T-helper 2 cell (primary cell): ENCODE data around the gene CCL17.
"Not testable (repeated sequence)": the region's sequence is repeated elsewhere in the genome, so short reads cannot be mapped to it uniquely, and the experiment has no call there.

Source experiments
- DNase-seq, 5 experiments: peaks; one replicate each; pipeline versions ENCODE4 v3.0.0 to v3.0.0-alpha.2; 2012 to 2022

CCL17 gene

GRCh38 chr16:57379579-57379978 is 25.0 kb upstream of the CCL17 start:
- no peak for DNase-seq

- no peak for DNase-seq
Measured at GRCh38 chr16:57380671-57381462, 23.7 kb upstream of the CCL17 start.

GRCh38 chr16:57381791-57382534 is 22.6 kb upstream of the CCL17 start:
- no peak for DNase-seq

- DNase-seq: no peak
Measured at GRCh38 chr16:57382535-57383275, 21.9 kb upstream of the CCL17 start.

- DNase-seq: no peak
Measured at GRCh38 chr16:57383276-57384247, 21.0 kb upstream of the CCL17 start.

GRCh38 chr16:57384248-57385070 is 20.1 kb upstream of the CCL17 start:
- no peak for DNase-seq

- no peak for DNase-seq
Measured at GRCh38 chr16:57385083-57385482, 19.5 kb upstream of the CCL17 start.

- no peak for DNase-seq
Measured at GRCh38 chr16:57386381-57386951, 18.1 kb upstream of the CCL17 start.

GRCh38 chr16:57387598-57388354 is 16.8 kb upstream of the CCL17 start:
- no peak for DNase-seq

GRCh38 chr16:57388359-57389086 is 16.0 kb upstream of the CCL17 start:
- DNase-seq: no peak

- no peak for DNase-seq
Measured at GRCh38 chr16:57389087-57389468, 15.5 kb upstream of the CCL17 start.

GRCh38 chr16:57390636-57391295 is 13.8 kb upstream of the CCL17 start:
- DNase-seq: no peak

GRCh38 chr16:57391300-57391699 is 13.3 kb upstream of the CCL17 start:
- DNase-seq: no peak

GRCh38 chr16:57391708-57392107 is 12.9 kb upstream of the CCL17 start:
- DNase-seq: no peak

GRCh38 chr16:57392694-57393093 is 11.9 kb upstream of the CCL17 start:
- no peak for DNase-seq

- no peak for DNase-seq
Measured at GRCh38 chr16:57394444-57394843, 10.1 kb upstream of the CCL17 start.

- no peak for DNase-seq
Measured at GRCh38 chr16:57395026-57395425, 9.5 kb upstream of the CCL17 start.

GRCh38 chr16:57396786-57397185 is 7.8 kb upstream of the CCL17 start:
- no peak for DNase-seq

- not testable (repeated sequence) for DNase-seq
Measured at GRCh38 chr16:57397493-57397892, 7.1 kb upstream of the CCL17 start.
